ENCODE results near the gene ADAM21. TPM values are rescaled to one million over a fixed set of nuclear protein-coding genes. Genes with fewer than 3 reads are reported as not detected.

Gene ADAM21
- total and polyA plus RNA-seq, 2 donors (not counting 3 experiments of a cell fraction or from before 2014, with no cell fraction given), result 0.06 TPM; not detected in 1

- Histone ChIP-seq H3K27me3 (ENCODE audit: control insufficient read depth in 2 of 2, insufficient read depth in 2 of 2, low read length in 2 of 2) (no peaks in the 10 kb centered on the region), H3K79me2 (ENCODE audit: control insufficient read depth, insufficient read depth, low read length) (peaks cover 23% of the 10 kb centered on the region), H3K4me3 (replicated peaks in 1 of 3; ENCODE audit: insufficient read depth in 1 of 3, low read depth in 1 of 3, low read length in 3 of 3) (peak overlapping the region in 1 of 3 experiments; percentile 95), H3K9me3 (replicated peaks; ENCODE audit: control insufficient read depth, insufficient read depth, low read length) (no peaks in the 10 kb centered on the region), H3K36me3 (ENCODE audit: control insufficient read depth in 2 of 2, extremely low read depth in 1 of 2, insufficient read depth in 2 of 2, low read length in 2 of 2) (no peaks in the 10 kb centered on the region), H3K9me1 (replicated peaks; ENCODE audit: control insufficient read depth, extremely low read depth, insufficient read depth, low read length) (no peaks in the 10 kb centered on the region), H3K4me2 (ENCODE audit: insufficient read depth, low read length) (peak overlapping the region; percentile 58), H2AFZ (ENCODE audit: low read depth, low read length) (no peak overlapping the region), H4K20me1 (replicated peaks; ENCODE audit: control insufficient read depth, extremely low read depth, insufficient read depth, low read length) (no peaks in the 10 kb centered on the region), H3K9ac (replicated peaks; ENCODE audit: extremely low read depth, insufficient read depth, low read length) (no peak overlapping the region), H3K4me1 (ENCODE audit: control insufficient read depth, extremely low read depth, insufficient read depth, low read length) (peaks cover 5% of the 10 kb centered on the region), H3K27ac (ENCODE audit: insufficient read depth, low read depth, low read length) (no peak overlapping the region)
- no TSS peak for BruUV-seq (replicated peaks)
- CTCF ChIA-PET, result interaction anchor here (1.0 kb wide), 1 partner anchor 19 kb away, joined by 3 read pairs; no protein-coding TSS in a partner anchor
- dilution Hi-C loops (cut with MboI; ENCODE audit: extremely low pct_ligation_motif_present, low sequenced_read_pairs), result no loop called here
- FAIRE-seq (no peak), DNase-seq (ENCODE audit: low read depth, low spot score) (peak; percentile 1)
- POLR2A ChIA-PET, result no interaction called here
- TF ChIP-seq EZH2 (IDR thresholded peaks at IDR 0.05; ENCODE audit: borderline replicate concordance, low read depth, low read length, severe bottlenecking) (no peak), FOS (IDR thresholded peaks at IDR 0.05; ENCODE audit: borderline replicate concordance, insufficient read depth, low read length) (no peak), POLR2AphosphoS5 (IDR thresholded peaks at IDR 0.05; ENCODE audit: insufficient read depth, low read depth, low read length) (no peak), CTCF (IDR thresholded peaks at IDR 0.05; ENCODE audit: extremely low read depth in 1 of 2, insufficient read depth in 1 of 2, low read depth in 1 of 2, low read length in 2 of 2) (no peak), POLR2A (IDR thresholded peaks at IDR 0.05; ENCODE audit: low read depth, low read length) (no peak), JUN (IDR thresholded peaks at IDR 0.05; ENCODE audit: borderline replicate concordance, insufficient read depth, insufficient read length, low read depth) (no peak), GATA2 (IDR thresholded peaks at IDR 0.05; ENCODE audit: insufficient read depth, insufficient read length, low read depth, low read length) (no peak), MYC (IDR thresholded peaks at IDR 0.05; ENCODE audit: low read depth, low read length) (no peak), MAX (IDR thresholded peaks at IDR 0.05; ENCODE audit: insufficient read depth, insufficient read length) (no peak)
- intact Hi-C loops (cut with micrococcal nuclease), result loop anchor here (1.0 kb wide), 1 partner anchor 56 kb away; the partner anchor contains the start of gene COX16
These were observed 36.2 kb upstream of the ADAM21 start for GRCh38 chr14:70415788-70416187.

Data from endothelial cell of umbilical vein (primary cell).